GM21515 (cell line): ENCODE results near the gene CCNY.

Experiments
- ATAC-seq: cut with Tn5 transposase; IDR thresholded peaks from one replicate; pipeline ENCODE4 v1.9.1; 2021; ENCODE audit not compliant: unreplicated experiment

CCNY gene

DNA sequence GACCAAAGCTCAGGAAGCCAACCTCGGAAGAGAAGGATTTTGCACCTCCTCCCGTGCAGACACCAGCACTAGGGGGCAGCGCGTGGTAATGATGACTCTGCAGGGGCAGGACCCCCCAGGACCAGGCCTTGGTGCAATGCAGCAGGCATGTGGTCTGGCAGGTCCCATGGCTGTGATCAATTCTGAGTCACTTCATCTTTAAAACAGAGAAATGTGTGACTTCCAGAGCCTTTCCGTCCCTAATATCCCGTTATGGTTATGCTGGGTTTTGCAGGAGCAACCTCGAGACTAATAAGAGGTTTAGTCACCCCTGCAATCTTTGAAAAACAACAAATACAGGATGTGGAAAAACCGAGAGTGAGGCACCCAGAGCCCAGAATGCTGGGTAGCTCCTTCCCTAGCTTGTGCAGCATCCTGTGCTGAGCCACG is 238.6 kb downstream of the CCNY start:
- no peak for ATAC-seq

DNA sequence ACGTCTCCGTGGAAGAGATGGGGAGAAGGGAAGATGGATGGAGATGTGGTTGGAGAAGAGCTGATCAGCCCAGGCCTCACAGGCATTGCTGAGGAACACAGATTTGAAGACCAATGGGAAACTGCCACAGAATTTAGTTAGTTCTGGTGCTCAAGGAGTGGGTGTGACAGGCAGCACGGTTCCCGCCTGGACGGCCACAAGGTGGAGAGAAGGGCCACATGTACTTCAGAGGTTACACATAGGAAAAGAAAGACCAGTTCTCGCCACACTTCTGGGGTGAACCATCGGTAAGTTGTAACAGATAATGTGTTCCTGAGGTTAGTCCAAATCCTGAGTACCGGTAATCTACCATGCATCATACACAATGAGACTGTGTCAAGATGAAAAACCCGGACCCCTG is 239.3 kb downstream of the CCNY start:
- no peak for ATAC-seq

DNA sequence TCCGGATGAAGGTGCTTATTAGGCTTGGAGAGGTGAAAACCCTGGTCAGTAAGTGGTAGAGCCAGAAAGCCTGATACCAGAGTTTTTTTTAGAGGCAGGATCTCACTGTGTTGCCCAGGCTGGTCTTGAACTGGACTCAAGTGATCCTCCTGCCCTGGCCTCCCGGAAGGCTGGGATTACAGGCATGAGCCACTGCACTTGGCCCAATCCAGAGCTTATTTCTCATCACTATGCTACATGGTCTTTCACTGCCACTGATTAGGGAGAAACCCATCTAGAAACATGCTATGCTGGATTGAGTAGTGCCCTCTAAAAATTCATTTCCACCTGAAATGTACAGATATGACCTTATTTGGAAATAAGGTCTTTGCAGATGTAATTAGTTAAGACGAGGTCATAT is 240.4 kb downstream of the CCNY start:
- no peak for ATAC-seq

DNA sequence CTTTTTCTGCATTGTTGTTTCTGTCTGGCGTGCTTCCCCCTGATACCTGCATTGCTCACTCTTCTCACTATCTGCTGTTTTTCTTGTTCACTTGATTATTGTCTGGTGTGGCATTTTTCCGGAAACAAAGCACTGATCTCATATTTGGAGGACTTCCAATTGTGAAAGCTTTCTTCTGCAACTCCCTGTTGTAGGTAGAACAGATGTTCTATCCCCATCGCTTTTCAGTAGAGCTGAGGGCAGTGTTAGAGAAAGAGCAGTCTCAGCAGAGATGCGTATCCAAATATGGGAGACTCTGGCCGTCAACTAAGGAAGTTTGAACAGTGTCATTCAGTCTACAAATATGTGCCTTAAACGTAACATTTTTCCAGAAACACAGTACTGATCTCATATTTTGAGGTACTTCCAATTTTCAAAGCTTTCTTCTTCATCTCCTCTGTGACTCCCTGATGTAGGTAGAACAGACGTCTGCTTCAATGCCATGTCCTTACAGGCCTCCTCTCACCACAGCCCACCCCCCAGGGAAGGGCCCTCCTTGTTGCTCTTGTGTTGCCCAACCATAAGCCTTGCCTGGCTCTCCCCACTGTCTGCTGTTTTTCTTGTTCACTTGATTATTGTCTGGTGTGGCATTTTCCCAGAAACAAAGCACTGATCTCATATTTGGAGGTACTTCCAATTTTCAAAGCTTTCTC is 241.8 kb downstream of the CCNY start:
- no peak for ATAC-seq

DNA sequence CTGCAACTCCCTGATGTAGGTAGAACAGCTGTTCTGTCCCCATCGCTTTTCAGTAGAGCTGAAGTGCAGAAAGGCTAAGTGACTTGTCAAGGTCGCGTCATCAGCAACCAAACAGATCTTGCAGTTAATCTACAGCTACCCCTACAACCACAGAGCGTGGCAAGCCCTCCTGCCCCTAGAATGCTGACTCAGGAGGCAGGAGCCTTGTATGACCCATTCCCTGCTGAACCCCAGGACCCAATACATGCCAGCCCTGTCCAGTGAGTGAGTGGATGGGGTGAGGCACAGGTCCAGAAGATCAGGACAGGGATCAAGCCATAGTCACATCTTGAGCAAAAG is 242.3 kb downstream of the CCNY start:
- ATAC-seq: no peak

DNA sequence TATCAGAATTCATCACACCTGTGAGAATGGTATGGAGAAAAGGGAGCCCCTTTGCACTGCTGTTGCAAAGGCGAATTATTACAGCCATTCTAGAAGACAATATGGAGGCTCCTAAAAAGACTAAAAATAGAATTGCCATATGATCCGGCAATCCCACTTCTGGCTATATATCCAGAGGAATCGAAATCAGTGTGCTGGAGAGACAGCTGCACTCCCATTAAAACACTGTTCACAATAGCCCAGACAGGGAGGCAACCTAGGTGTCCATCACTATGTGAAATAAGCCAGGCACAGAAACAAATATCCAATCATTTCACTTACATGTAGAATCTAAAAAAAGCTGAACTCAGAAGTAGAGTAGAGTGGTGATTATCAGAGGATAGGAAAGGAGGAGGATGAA is 242.8 kb downstream of the CCNY start:
- ATAC-seq: no peak

DNA sequence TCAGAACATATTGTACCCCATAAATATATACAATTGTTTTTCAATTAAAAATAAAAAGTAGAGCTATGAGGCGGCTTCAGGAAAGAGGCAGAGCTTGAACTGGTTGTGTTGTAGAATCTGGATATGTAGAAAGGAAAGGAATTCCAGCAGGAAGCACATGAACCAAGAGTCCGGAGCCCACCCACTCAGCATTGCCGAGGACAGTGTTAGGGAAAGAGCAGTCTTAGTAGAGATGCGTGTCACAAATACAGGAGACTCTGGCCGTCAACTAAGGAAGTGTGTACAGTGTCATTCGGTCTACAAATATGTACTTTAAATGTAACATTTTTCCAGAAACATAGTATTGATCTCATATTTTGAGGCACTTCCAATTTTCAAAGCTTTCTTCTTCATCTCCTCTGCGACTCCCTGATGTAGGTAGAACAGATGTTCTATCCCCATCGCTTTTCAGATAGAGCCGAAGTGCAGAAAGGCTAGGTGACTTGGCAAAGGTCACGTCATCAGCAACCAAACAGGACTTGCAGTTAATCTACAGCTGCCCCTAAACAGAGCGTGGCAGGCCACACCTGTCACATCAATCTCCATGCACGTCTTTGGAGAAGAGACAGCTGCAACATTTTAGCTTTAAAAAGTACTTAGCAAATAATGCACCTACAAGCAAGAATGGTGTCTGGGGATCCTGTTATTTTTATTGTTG is 243.6 kb downstream of the CCNY start:
- ATAC-seq: no peak

DNA sequence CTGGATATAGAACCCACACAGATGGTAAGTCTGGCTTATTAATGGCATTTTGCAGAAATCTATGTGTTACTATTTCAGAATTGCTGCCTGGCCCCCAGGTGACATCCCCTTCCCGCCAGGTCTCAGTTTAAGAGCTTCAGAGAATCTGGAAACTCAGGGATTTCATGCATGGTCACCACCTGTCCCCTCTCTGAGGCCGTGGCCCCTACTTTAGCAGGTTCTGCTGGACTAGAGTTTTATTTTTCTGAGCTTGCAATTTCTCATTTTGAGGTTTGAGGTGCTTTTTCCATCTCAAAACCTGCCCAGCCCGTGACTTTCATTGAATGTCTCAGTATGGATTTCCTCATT is 244.1 kb downstream of the CCNY start:
- ATAC-seq: no peak

DNA sequence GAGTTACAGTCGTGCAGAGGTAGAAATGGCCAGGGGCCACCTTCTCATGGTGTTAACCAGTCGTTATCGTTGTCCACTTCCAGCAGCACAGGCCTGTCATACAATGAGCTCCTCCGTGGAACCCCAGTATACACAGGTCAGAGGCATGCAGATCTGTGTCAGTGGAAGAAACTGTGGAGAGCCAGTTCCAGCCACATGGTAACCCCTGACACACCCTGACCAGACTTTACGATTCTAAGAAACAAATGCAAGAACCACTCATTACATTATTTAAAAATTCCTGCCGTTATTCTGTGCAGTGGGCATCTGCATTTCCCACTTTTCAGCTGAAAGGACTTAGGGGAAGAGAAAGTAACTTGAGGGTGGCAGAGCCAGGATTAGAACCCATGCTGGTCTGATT is 245.3 kb downstream of the CCNY start:
- ATAC-seq: no peak

DNA sequence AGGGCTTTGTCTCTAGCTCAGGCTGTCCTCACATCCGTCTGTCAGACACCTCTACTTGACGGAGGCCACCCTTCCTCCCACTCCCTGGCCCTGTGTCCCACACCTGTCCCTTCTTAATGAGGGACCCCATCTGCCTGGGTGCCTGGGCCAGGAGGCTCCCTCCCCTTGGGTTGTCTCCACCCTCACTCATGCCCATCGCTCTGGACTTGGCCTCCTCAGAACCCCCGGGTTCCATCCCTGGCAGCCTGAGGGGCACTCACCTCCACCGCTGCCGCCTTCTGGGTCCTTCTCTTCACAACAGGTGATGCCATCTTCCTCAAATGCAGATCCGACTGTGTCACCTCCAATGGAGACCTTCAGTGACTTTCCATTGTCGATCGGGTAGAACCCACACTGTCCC is 248.6 kb downstream of the CCNY start:
- no peak for ATAC-seq

DNA sequence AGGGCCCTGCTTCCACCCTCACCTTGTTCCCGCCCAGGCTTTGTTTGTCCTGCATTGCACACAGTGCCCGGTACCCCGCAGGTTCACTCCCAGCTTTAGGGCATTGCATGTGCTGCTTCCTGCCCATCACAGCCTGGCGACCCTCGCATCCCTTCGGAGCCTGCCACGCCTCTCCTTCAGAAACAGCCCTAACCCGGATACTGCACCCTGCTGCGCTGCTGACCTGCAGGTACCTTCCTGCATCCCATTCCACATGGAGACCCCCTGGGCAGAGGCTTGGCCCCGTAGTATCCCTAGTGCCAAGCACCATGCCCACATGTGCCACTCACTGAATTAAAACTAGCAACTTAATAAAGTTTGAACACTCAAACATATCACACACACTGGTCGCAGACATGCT is 249.0 kb downstream of the CCNY start:
- ATAC-seq: no peak

DNA sequence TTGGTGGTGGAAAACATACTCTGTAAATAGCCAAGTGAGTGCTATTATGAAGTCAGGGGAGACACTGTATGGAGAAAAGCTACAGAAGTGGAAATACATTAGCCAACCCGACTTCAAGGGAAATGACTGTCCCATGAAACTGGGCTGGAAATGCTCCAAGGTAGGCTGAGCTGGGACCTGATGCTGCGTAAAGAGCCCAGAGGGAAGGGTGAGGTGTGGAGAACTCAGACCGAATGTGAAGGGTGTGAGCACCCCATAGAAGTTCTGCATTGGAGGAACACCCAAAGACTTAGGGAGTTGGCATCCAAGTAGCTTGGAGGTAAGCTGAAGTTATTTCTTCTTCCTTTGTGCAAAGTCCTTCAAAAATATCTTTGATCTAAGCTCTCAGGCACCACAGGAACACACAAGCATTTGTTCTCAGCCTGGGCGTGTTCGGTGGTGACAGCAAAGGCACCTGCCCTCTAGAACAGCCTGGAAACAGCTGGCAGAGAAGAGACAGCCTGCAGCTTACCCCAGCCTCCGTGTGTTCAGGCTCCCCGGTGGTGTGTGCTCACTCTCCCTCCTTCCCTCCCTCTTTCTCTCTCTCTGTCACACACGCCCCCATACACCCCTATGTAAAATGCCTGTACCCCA is 249.7 kb downstream of the CCNY start:
- ATAC-seq: no peak

DNA sequence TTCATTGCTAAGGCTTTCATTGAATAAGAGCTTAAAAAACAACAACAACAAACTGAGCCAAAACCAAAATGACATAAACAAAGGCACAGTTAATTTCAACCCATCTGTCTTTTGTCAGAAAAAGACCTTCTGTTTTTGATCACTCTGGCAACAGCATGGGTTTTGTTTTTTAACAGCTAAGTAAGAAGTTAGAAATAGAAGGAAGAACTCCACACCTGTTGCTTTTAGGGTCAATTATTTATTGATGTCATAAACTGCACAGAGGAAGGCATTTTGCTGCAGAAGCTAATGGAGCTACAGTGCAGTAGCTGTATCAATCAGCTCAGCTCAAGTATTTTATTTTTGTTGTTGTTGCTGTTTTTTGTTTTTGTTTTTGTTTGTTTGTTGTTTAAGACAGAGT is 252.5 kb downstream of the CCNY start:
- ATAC-seq: no peak

DNA sequence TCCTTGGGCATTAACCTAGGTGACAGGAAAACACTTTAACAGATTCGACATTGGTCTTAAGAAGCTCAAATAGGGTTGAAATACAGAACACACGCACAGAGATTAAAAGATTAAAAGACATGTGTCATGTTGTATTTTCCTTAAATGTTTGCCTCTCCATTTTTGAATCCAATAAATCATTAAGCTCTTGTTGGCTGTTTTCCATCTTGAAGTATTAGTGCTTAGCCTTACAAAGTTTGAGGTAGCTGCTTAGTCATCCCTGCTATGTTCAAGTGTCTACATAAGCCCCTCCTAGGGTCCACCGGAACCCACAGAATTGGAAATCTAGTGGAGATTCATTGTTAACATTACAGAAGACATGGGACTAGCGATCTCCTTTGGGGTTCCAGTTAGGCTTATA is 256.1 kb downstream of the CCNY start:
- no peak for ATAC-seq

DNA sequence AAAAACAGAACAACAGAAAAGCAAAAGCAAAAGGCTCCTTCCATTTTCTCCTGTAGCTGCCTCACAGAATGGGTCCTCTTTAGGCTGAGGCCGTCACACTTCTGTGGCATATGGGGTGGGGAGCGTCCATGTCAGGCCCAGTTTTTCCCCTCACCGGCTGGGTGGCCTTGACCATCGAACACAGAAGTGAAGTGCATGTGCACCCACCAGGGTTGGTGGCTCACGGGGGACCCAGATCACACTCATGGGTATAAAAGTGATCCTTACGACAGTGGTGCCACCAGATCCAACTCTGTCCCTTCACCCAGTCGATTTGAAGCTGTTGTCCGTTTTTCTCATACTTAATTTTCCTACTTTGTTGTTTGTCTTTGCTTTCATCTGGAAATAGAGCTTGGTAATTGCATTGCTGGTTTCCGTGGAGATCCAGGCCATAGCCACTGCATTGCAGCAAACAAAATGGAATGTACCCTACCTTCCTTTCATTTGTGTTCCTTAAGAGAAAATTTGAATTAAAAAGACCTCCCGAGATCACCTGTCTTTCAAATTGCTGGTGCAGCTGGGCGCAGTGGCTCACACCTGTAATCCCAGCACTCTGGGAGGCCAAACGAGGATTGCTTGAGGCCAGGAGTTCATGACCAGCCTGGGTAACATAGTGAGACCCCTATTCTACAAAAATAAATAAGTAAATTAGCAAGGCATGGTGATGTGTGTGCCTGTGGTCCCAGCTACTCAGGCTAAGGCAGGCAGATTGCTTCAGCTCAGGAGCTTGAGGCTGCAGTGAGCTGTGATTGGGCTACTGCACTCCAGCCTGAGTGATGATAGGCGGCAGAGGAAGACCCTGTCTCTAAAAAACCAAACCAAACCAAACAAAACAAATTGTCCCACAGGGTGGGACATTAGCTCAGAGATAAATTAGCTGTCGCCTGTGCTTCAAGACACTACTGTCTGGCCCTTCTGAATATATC is 258.1 kb downstream of the CCNY start:
- ATAC-seq: no peak

DNA sequence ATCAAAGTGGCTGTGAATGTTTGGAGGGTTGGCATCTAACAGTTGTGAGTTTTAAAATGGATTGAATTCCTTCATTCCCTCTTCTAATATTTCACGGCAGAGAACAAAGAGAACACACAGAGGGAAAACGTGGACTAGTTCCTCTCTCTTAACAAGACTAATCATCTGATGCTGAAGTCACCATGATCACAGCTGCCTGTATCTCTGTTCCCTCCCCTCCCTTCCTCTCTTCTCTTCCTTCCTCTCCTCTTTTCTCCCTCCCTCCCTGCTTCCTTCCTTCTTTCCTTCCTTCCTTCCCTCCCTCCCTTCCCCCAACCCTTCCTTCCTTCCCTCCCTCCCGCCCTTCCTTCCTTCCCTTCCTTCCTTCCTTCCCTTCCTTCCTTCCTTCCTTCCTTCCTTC is 258.8 kb downstream of the CCNY start:
- no peak for ATAC-seq

DNA sequence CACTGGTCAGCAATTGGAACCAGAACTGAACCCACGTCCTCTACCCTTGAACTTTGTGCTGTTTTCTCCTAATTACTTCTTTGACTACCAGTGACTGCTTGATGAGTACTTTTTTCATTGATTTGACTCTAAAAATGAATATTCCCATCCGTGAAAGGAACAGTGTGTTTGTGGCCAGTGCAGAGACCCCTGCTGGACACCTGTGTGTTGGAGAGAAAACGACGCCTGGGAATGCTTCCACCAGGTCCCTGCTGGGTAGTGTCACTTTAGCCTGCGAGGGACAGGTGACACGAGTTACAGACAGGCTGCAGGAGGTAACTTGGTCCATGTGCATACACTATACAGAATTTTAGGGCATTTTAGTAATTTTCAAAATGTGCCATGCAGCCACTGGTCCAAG is 262.1 kb downstream of the CCNY start:
- no peak for ATAC-seq

DNA sequence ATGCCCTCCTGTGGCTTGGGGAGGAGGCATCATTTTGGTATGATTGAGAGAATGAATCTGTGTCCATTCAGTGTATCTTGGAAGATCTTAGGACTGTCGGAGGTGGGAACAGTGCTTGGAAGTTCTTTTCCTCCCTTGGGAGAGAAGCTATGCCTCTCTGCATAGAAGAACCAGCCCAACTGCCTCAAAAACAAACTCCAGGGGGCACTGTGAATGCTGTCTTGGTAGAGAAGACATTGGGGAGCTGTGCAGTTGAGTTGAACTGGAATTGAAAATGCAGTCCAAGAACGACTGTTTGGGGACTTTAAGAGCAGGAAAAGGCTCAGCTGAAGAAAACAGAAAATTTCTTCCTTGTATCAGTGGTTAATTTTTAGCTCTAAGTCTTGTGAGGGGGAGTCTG is 263.9 kb downstream of the CCNY start:
- ATAC-seq: no peak

DNA sequence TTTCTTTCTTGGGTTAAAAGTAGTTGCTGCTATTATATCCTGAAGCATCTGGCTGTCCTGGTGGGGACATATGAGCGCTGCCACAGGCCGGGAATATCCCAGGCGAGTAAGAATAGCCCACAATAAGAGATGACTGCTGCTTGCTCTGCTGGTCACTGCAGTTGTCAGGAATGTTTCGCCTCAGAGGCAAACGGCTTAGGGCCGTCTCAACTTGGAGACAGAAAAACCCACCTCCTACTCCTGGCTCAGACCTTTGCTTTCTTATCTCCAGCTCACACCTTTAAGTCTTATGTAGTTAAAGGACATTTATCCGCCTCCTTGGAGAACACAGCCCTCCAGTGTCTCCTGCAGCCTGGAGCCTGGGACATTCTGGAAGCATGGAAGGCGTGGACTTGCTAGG is 268.9 kb downstream of the CCNY start, which contains the start of gene GJD4:
Gene GJD4, plus strand, starts transcription at position 151 of the 400 bp plus-strand sequence. Its CDS starts 227 bp downstream, at position 378.
- ATAC-seq: no peak

DNA sequence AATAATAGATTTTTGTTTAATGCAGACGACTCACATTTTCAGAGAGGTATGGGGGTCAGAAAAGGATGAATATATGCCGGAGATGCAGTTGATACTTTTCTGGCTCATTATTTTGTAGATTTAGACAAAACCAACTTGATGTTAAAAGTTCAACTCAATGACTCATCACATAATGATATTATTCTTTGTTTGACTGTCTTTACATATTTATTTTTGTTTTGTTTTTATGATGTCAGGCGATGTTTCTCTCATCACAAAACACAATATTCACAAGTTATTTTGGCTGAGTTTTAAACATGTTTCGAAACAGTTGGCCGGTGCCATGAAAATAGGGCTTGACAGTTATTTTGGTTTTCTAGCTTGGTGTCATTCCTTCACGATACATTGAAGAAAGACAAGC is 270.1 kb downstream of the CCNY start:
- ATAC-seq: no peak
